ENCODE results near the gene NECAB2.

NECAB2 gene

GRCh38 chr16:83996481-83997252 lies 28.6 kb downstream of the NECAB2 start:
- no peak overlapping the region for H3K4me3 ChIP-seq (ENCODE audit: low read depth, low read length)

GRCh38 chr16:83998091-83998490 lies 30.0 kb downstream of the NECAB2 start:
- no peak for TF ChIP-seq CTCF (conservative IDR thresholded peaks at IDR 0.05; ENCODE audit: low read depth, low read length)
- no peak overlapping the region for H3K4me3 ChIP-seq (ENCODE audit: low read depth, low read length)
- DNase-seq (ENCODE audit: low read depth): no peak

More at GRCh38 chr16:83996481-83997252, 28.6 kb downstream of the NECAB2 start:
- TF ChIP-seq CTCF (conservative IDR thresholded peaks at IDR 0.05; ENCODE audit: low read depth, low read length): no peak
- no peak for DNase-seq (ENCODE audit: low read depth)

- no peak overlapping the region for H3K4me3 ChIP-seq (ENCODE audit: low read depth, low read length)
- DNase-seq (ENCODE audit: low read depth): peak; percentile 28
- no peak for TF ChIP-seq CTCF (conservative IDR thresholded peaks at IDR 0.05; ENCODE audit: low read depth, low read length)
These were observed 33.1 kb downstream of the NECAB2 start for GRCh38 chr16:84000989-84001642.

GRCh38 chr16:84001726-84002125 lies 33.7 kb downstream of the NECAB2 start:
- no peak overlapping the region for H3K4me3 ChIP-seq (ENCODE audit: low read depth, low read length)
- TF ChIP-seq CTCF (conservative IDR thresholded peaks at IDR 0.05; ENCODE audit: low read depth, low read length): no peak
- DNase-seq (ENCODE audit: low read depth): no peak

GRCh38 chr16:84003038-84003437 lies 35.0 kb downstream of the NECAB2 start:
- TF ChIP-seq CTCF (conservative IDR thresholded peaks at IDR 0.05; ENCODE audit: low read depth, low read length): no peak
- DNase-seq (ENCODE audit: low read depth): no peak
- no peak overlapping the region for H3K4me3 ChIP-seq (ENCODE audit: low read depth, low read length)

GRCh38 chr16:84004442-84004841 lies 36.4 kb downstream of the NECAB2 start:
- no peak for DNase-seq (ENCODE audit: low read depth)
- no peak for TF ChIP-seq CTCF (conservative IDR thresholded peaks at IDR 0.05; ENCODE audit: low read depth, low read length)
- H3K4me3 ChIP-seq (ENCODE audit: low read depth, low read length): no peak overlapping the region
